Tibial artery (tissue), 4 donors: ENCODE measurements around the gene HAND2.
A peak's percentile ranks its signal among the peaks of the same experiment; 100 is the strongest.

Experiments used
- DNase-seq, 2 donors: peaks; one replicate each; pipeline ENCODE4 v3.0.0-alpha.2; 2019
- H3K27ac ChIP-seq, 2 donors: fragments of 200-600 bp; sonication (generic) in 1 of 2; 1 replicate in 1 of 2; 2 replicates in 1 of 2; pipeline ENCODE4 v1.5.1; 2018 to 2019; ENCODE audit warnings: mild to moderate bottlenecking in 1 of 2
- H3K27me3 ChIP-seq, 2 donors: fragments of 200-600 bp; sonication (generic) in 1 of 2; one replicate each; pipeline versions ENCODE4 v1.5.1 to v1.6.0; 2016 to 2019
- H3K36me3 ChIP-seq, 3 donors: fragments of 200-600 bp; sonication (generic) in 2 of 3; one replicate each; pipeline ENCODE4 v1.5.1; 2016 to 2019; ENCODE audit warnings: mild to moderate bottlenecking in 2 of 3
- H3K4me1 ChIP-seq, 4 donors: fragments of 200-600 bp; sonication (generic) in 2 of 4; 1 replicate in 3 of 4; 2 replicates in 1 of 4; pipeline ENCODE4 v1.5.1; 2016 to 2019
- H3K4me3 ChIP-seq, 2 donors: fragments of 200-600 bp; sonication (generic) in 1 of 2; 1 replicate in 1 of 2; 2 replicates in 1 of 2; pipeline ENCODE4 v1.5.1; 2018 to 2019; ENCODE audit warnings: mild to moderate bottlenecking in 2 of 2
- H3K9me3 ChIP-seq, 3 donors: fragments of 200-600 bp; sonication (generic) in 1 of 3; one replicate each; pipeline ENCODE4 v1.5.1; 2016 to 2019
- intact Hi-C: fragments of 100-400 bp; cut with DNase I; formaldehyde crosslinking; loops from one replicate; pipeline ENCODE4 v1.15.0; 2023; ENCODE audit warnings: low total_unique reads
- TF ChIP-seq, protein P1 (sequence below), 2 experiments: fragments of 200-600 bp in 1 of 2; fragments of 450-650 bp in 1 of 2; IDR thresholded peaks; one replicate each; pipeline ENCODE4 v1.5.1; 2017 to 2019; ENCODE audit warnings: antibody characterized with exemption in 2 of 2, mild to moderate bottlenecking in 1 of 2, moderate library complexity in 1 of 2

The HAND2 gene

DNA sequence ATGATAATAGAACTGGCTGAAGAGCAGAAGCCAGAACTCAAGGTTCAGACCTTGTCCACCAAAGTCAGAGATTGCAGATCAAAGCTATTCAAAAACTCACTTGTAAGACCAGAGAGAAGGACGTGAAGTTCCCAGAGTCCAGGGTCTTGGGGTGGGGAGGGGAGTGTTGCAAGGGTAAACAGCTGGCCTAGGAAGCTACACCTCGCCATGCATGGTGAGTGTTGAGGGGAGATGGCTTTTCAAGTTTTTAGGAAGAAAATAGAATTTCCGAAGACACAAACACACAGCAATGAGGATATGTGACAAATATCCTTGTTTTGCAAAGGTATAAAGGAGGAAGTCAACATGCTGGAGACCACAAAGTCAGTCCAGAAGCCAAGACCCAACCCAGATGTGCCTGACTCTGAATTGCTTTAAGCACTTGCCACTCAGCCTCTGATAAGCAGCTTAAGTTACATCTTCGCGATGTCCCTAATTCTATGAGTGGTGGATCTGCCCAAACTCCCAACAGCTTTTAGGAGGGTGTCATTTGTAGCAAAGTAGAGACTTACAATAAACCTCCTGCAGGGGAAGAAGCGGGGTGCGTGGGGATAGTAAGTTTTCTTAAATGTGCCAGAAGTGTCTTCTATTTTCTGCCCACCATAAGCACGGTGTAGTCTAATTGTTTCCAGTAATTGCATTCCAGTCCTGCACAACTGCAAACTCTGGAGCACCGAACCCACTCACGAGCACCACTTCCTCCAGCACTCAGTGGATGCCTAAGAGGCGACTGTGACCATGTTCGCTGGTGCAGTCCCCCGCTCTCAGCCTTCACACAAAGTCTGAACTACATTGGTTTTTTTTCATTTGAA, 26.5 kb downstream of the HAND2 start:
- Histone ChIP-seq H3K27ac (no peak overlapping the region), H3K4me3 (no peak overlapping the region), H3K36me3 (no peaks in the 10 kb centered on the region), H3K9me3 (no peaks in the 10 kb centered on the region), H3K27me3 (peaks cover 0 to 41% of the 10 kb centered on the region in 2 donors), H3K4me1 (peaks cover 0 to 15% (median 10%) of the 10 kb centered on the region in 4 donors)
- no peak for DNase-seq
- intact Hi-C loops, result loop anchor here (5.0 to 10.0 kb wide), 5 partner anchors 34 to 621 kb away; partner anchors contain the start of gene HMGB2
- TF ChIP-seq, protein P1, sequence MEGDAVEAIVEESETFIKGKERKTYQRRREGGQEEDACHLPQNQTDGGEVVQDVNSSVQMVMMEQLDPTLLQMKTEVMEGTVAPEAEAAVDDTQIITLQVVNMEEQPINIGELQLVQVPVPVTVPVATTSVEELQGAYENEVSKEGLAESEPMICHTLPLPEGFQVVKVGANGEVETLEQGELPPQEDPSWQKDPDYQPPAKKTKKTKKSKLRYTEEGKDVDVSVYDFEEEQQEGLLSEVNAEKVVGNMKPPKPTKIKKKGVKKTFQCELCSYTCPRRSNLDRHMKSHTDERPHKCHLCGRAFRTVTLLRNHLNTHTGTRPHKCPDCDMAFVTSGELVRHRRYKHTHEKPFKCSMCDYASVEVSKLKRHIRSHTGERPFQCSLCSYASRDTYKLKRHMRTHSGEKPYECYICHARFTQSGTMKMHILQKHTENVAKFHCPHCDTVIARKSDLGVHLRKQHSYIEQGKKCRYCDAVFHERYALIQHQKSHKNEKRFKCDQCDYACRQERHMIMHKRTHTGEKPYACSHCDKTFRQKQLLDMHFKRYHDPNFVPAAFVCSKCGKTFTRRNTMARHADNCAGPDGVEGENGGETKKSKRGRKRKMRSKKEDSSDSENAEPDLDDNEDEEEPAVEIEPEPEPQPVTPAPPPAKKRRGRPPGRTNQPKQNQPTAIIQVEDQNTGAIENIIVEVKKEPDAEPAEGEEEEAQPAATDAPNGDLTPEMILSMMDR (IDR thresholded peaks at IDR 0.05), result no peak

DNA sequence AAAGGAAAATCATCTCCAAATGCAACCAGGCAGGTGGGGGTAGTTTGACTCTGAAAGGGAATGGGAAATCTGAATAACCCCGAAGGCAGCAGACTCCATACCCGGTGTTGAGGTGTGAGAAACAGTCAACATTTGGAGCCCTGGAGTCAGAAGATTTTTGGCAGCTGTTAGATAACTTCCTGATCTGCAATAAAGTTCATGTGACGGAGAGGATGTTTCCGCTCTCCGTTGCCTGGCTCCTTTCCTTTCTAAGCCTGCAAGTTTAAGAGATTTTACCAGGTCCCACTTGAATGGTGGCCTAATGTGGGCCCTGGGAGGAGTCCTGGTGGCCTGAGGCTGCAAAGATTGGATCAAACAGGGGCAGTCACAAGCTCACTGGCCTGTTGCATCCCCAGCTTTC, 27.7 kb downstream of the HAND2 start:
- Histone ChIP-seq H3K9me3 (no peaks in the 10 kb centered on the region), H3K4me3 (no peak overlapping the region), H3K27me3 (peaks cover 0 to 41% of the 10 kb centered on the region in 2 donors), H3K4me1 (peaks cover 0 to 14% (median 8%) of the 10 kb centered on the region in 4 donors), H3K27ac (no peak overlapping the region), H3K36me3 (no peaks in the 10 kb centered on the region)
- TF ChIP-seq, protein P1 (IDR thresholded peaks at IDR 0.05), result no peak
- no peak for DNase-seq
- intact Hi-C loops, result loop anchor here (5.0 to 10.0 kb wide), 5 partner anchors 35 to 623 kb away; partner anchors contain the start of gene HMGB2

DNA sequence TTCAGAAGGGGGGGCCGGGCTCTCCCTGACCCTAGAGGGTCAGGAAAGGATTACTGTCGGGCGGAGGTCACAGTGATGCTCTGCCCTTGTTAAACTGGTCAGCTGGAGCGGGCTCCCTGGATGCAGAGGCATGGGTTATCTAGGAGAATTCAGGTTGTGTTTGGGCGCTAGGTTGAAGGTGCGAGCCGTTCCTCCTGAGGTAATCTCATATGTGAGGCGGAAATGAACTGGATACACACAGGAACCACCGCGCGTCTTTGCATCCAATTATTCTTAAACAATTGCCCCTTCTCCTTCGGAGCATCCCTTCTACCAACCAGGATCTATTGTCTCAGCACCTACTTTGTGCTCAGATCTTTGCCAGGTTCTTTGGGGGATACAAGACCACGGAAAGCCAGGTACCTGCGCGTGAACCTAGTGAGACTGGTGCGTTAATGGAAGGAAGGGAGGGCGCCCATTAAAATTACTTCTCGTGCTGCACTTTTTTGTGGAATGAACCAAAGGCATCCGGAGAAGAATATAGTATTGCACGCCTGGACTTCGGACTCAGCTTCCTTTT, 28.4 kb downstream of the HAND2 start:
- no peaks in the 10 kb centered on the region for H3K9me3 ChIP-seq
- H3K4me1 ChIP-seq, result peaks cover 0 to 14% (median 8%) of the 10 kb centered on the region in 4 donors
- no peaks in the 10 kb centered on the region for H3K36me3 ChIP-seq
- H3K4me3 ChIP-seq, result no peak overlapping the region
- TF ChIP-seq, protein P1 (IDR thresholded peaks at IDR 0.05), result no peak
- DNase-seq, result no peak
- intact Hi-C loops, result loop anchor here (5.0 to 10.0 kb wide), 5 partner anchors 36 to 623 kb away; partner anchors contain the start of gene HMGB2
- H3K27ac ChIP-seq, result no peak overlapping the region
- peaks cover 0 to 41% of the 10 kb centered on the region in 2 donors for H3K27me3 ChIP-seq

DNA sequence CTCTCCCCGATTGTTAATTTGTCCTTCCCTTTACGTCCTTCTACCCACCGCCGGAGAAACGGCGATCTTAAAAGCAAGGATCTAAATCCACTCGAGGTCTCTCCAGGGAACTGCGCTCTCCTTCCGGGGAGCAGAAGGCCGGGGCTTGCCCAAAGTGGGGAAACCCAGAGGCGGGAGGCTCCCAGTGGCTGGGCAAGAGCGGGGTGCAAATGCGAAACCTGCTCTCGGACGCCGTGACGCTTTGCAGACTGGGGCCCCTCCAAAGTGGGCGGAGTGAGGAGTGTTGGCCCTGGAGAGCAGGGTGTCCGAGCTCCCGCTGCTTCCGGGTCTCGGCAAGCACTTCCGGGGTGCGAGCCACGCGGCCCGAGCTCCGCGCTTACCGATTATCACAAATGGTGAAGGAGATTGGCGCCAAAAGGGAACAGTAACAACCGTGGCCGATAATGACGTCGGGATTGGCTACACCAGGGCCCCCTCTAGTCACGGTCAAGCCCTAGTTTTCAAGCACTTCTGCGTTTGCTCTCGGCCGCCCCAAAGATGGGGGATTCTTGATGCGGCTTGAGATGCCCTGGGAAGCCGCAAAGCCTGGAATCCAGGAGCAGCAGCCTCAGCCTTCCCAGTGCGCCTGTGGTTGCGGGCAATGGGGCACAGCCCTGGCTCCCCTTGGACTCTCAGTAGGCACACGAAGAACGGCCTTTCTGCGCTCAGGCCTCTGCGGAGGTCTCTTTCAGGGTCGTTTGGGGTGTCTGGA, 29.0 kb downstream of the HAND2 start:
- Histone ChIP-seq H3K4me1 (peaks cover 0 to 9% (median 5%) of the 10 kb centered on the region in 4 donors), H3K36me3 (no peaks in the 10 kb centered on the region), H3K9me3 (no peaks in the 10 kb centered on the region), H3K27ac (no peak overlapping the region), H3K27me3 (peaks cover 0 to 41% of the 10 kb centered on the region in 2 donors), H3K4me3 (peak overlapping the region; percentile 17 to 38)
- TF ChIP-seq, protein P1 (IDR thresholded peaks at IDR 0.05), result no peak
- DNase-seq, result no peak
- intact Hi-C loops, result loop anchor here (5.0 to 10.0 kb wide), 5 partner anchors 36 to 624 kb away; partner anchors contain the start of gene HMGB2
